CD14-positive monocyte (primary cell): ENCODE measurements around the gene C22orf15. TPM values are rescaled to one million over a fixed set of nuclear protein-coding genes. Genes with fewer than 3 reads are reported as not detected.

Experiments
- DNase-seq, 3 donors: peaks; one replicate each; pipeline ENCODE4 v3.0.0-alpha.2; 2011 to 2022
- H2AFZ ChIP-seq: 2 replicates; pipeline ENCODE4 v1.6.0; 2012; ENCODE audit warnings: mild to moderate bottlenecking, low read depth, low read length, inconsistent platforms; ENCODE audit not compliant: insufficient read depth, poor library complexity, severe bottlenecking
- H3K27ac ChIP-seq, 2 donors: 1 replicate in 1 of 2; 2 replicates in 1 of 2; pipeline ENCODE4 v1.5.1; 2012 to 2013; ENCODE audit warnings: low read length in 2 of 2, control low read depth in 1 of 2, inconsistent platforms in 1 of 2, low read depth in 1 of 2, mild to moderate bottlenecking in 1 of 2
- H3K27me3 ChIP-seq, 2 donors: one replicate each; pipeline versions ENCODE4 v1.6.0 to v1.6.1; 2011 to 2013; ENCODE audit warnings: low read length in 2 of 2; ENCODE audit not compliant: control insufficient read depth in 2 of 2, insufficient read depth in 2 of 2
- H3K36me3 ChIP-seq, 2 donors: replicated peaks in 1 of 2; 1 replicate in 1 of 2; 2 replicates in 1 of 2; pipeline versions ENCODE4 v1.5.1 to v1.6.1; 2012 to 2013; ENCODE audit warnings: low read length in 2 of 2, control low read depth in 1 of 2, inconsistent platforms in 1 of 2, mild to moderate bottlenecking in 1 of 2; ENCODE audit not compliant: insufficient read depth in 2 of 2, control insufficient read depth in 1 of 2
- H3K4me1 ChIP-seq, 2 donors: 1 replicate in 1 of 2; 2 replicates in 1 of 2; pipeline versions ENCODE4 v1.5.1 to v1.6.1; 2012 to 2013; ENCODE audit warnings: low read length in 2 of 2, control low read depth in 1 of 2, inconsistent platforms in 1 of 2, mild to moderate bottlenecking in 1 of 2, moderate library complexity in 1 of 2; ENCODE audit not compliant: insufficient read depth in 2 of 2, control insufficient read depth in 1 of 2
- H3K4me2 ChIP-seq: replicated peaks from 2 replicates; pipeline ENCODE3; 2012; ENCODE audit warnings: low read length, moderate library complexity, mild to moderate bottlenecking; ENCODE audit not compliant: poor library complexity, severe bottlenecking; ENCODE audit errors: extremely low read depth
- H3K4me3 ChIP-seq, 3 experiments: fragments of 200-600 bp in 1 of 3; sonication (generic) in 1 of 3; replicated peaks in 1 of 3; 1 replicate in 2 of 3; 2 replicates in 1 of 3; pipeline ENCODE4 v1.5.1; 2011 to 2013; ENCODE audit warnings: low read length in 3 of 3, mild to moderate bottlenecking in 3 of 3, control low read depth in 2 of 3, low read depth in 2 of 3, inconsistent platforms in 1 of 3, moderate library complexity in 1 of 3
- H3K79me2 ChIP-seq: 2 replicates; pipeline ENCODE4 v1.6.0; 2012; ENCODE audit warnings: mild to moderate bottlenecking, control low read depth, inconsistent platforms, low read length, moderate library complexity; ENCODE audit not compliant: insufficient read depth
- H3K9ac ChIP-seq: 2 replicates; pipeline ENCODE4 v1.6.0; 2017; ENCODE audit warnings: low read length, mild to moderate bottlenecking; ENCODE audit not compliant: insufficient read depth, poor library complexity, severe bottlenecking
- H3K9me3 ChIP-seq, 2 donors: replicated peaks in 1 of 2; 1 replicate in 1 of 2; 2 replicates in 1 of 2; pipeline versions ENCODE4 v1.5.1 to v1.6.1; 2012 to 2013; ENCODE audit warnings: low read length in 2 of 2, control low read depth in 1 of 2; ENCODE audit not compliant: control insufficient read depth in 1 of 2, insufficient read depth in 1 of 2
- H4K20me1 ChIP-seq: 2 replicates; pipeline ENCODE4 v1.6.0; 2012; ENCODE audit warnings: mild to moderate bottlenecking, low read length, control low read depth, moderate library complexity; ENCODE audit not compliant: insufficient read depth
- H3K27ac Mint-ChIP-seq, 7 donors: one replicate each; pipeline ENCODE4 v1.8.0; 2020; ENCODE audit warnings: mild to moderate bottlenecking in 7 of 7, mixed read lengths in 7 of 7, moderate library complexity in 6 of 7, inconsistent platforms in 2 of 7
- H3K27me3 Mint-ChIP-seq, 3 donors: one replicate each; pipeline ENCODE4 v1.8.0; 2021 to 2022; ENCODE audit warnings: low read depth in 3 of 3, mild to moderate bottlenecking in 3 of 3, mixed read lengths in 3 of 3, moderate library complexity in 3 of 3, inconsistent platforms in 1 of 3
- H3K36me3 Mint-ChIP-seq, 2 donors: one replicate each; pipeline ENCODE4 v1.8.0; 2020; ENCODE audit warnings: mixed read lengths in 2 of 2, inconsistent platforms in 1 of 2, mild to moderate bottlenecking in 1 of 2
- H3K4me1 Mint-ChIP-seq: one replicate; pipeline ENCODE4 v1.8.0; 2020; ENCODE audit warnings: mild to moderate bottlenecking, mixed read lengths
- H3K4me3 Mint-ChIP-seq, 2 donors: one replicate each; pipeline ENCODE4 v1.8.0; 2020; ENCODE audit warnings: mild to moderate bottlenecking in 2 of 2, mixed read lengths in 2 of 2, moderate library complexity in 1 of 2
- H3K9me3 Mint-ChIP-seq, 7 donors: one replicate each; pipeline ENCODE4 v1.8.0; 2020 to 2022; ENCODE audit warnings: mixed read lengths in 7 of 7, mild to moderate bottlenecking in 6 of 7, moderate library complexity in 6 of 7, inconsistent platforms in 2 of 7
- CTCF ChIP-seq: fragments of 200-600 bp; IDR thresholded peaks from one replicate; pipeline ENCODE4 v1.8.0; 2022; ENCODE audit warnings: antibody characterized with exemption, mild to moderate bottlenecking
- WGBS: methylation state at CpG from one replicate; pipeline ENCODE4 v1.1.5; 2013; ENCODE audit warnings: missing lambda C conversion rate; ENCODE audit not compliant: insufficient coverage; 5-methylcytosine and 5-hydroxymethylcytosine counted together
- intact Hi-C, 2 donors: fragments of 100-400 bp; cut with micrococcal nuclease; formaldehyde crosslinking; loops; one replicate each; pipeline versions ENCODE4 v1.15.0 to v1.15.1; 2023
- polyA plus RNA-seq, 3 donors: library from polyadenylated mRNA; depleted of rRNA in 1 of 3; unstranded in 2 of 3; stranded (reverse) in 1 of 3; fragments of 300-500 nt in 2 of 3; fragments of >200 nt in 1 of 3; fragmentation: Illumina TruSeq in 2 of 3; gene quantifications; 1 replicate in 2 of 3; 2 replicates in 1 of 3; pipeline ENCODE4 v1.2.3, GENCODE V29; 2012 to 2021

The C22orf15 gene
- polyA plus RNA-seq, 3 donors, result 0.29 TPM; not detected in 2

GRCh38 chr22:23760056-23760455 lies 2.7 kb upstream of the C22orf15 start:
- peaks cover 31% of the 10 kb centered on the region for H3K4me1 Mint-ChIP-seq
- Histone ChIP-seq H2AFZ (no peak overlapping the region), H3K4me1 (peaks cover 18 to 21% of the 10 kb centered on the region in 2 donors), H4K20me1 (no peaks in the 10 kb centered on the region), H3K4me2 (no peak overlapping the region), H3K27ac (no peak overlapping the region), H3K36me3 (peaks cover 0 to 8% of the 10 kb centered on the region in 2 donors), H3K27me3 (no peaks in the 10 kb centered on the region), H3K79me2 (no peaks in the 10 kb centered on the region), H3K4me3 (no peak overlapping the region), H3K9me3 (no peaks in the 10 kb centered on the region), H3K9ac (no peak overlapping the region)
- H3K4me3 Mint-ChIP-seq, result no peak overlapping the region
- no peaks in the 10 kb centered on the region for H3K9me3 Mint-ChIP-seq
- no peak for DNase-seq
- 93% methylated on average over 4 of the region's 6 CpGs for WGBS
- peaks cover 3 to 8% of the 10 kb centered on the region in 2 donors for H3K36me3 Mint-ChIP-seq
- H3K27me3 Mint-ChIP-seq, result peaks cover 2 to 3% (median 2%) of the 10 kb centered on the region in 3 donors
- H3K27ac Mint-ChIP-seq, result peak overlapping the region in 1 of 7 donors; percentile 22
- intact Hi-C loops, result no loop called here
- no peak for TF ChIP-seq CTCF

- peak overlapping the region; percentile 82 for H3K4me2 ChIP-seq
- H3K4me3 ChIP-seq, result peak overlapping the region; percentile 24 to 70 (median 34)
- peaks cover 10% of the 10 kb centered on the region for H3K79me2 ChIP-seq
- no peak for DNase-seq
- intact Hi-C loops, result no loop called here
- H2AFZ ChIP-seq, result peak overlapping the region; percentile 75
- H3K36me3 ChIP-seq, result peaks cover 0 to 15% of the 10 kb centered on the region in 2 donors
- Mint-ChIP-seq H3K36me3 (peaks cover 11 to 13% of the 10 kb centered on the region in 2 donors), H3K9me3 (peaks cover 0 to 2% (median 0%) of the 10 kb centered on the region in 7 donors), H3K4me1 (peaks cover 47% of the 10 kb centered on the region), H3K27me3 (peaks cover 0 to 2% (median 0%) of the 10 kb centered on the region in 3 donors), H3K27ac (no peak overlapping the region), H3K4me3 (peak overlapping the region; percentile 70 to 86)
- H3K27ac ChIP-seq, result no peak overlapping the region
- H3K4me1 ChIP-seq, result peaks cover 32 to 44% of the 10 kb centered on the region in 2 donors
- H3K9me3 ChIP-seq, result no peaks in the 10 kb centered on the region
- TF ChIP-seq CTCF, result no peak
- WGBS, result 9% methylated on average over 12 of the region's 17 CpGs
- peak overlapping the region; percentile 50 for H3K9ac ChIP-seq
- H4K20me1 ChIP-seq, result no peaks in the 10 kb centered on the region
- H3K27me3 ChIP-seq, result no peaks in the 10 kb centered on the region
These were observed 772 bp downstream of the C22orf15 start for GRCh38 chr22:23763579-23763945.
